HepG2 (cell line): ENCODE results near the gene RPS2. TPM values are rescaled to one million over a fixed set of nuclear protein-coding genes. Genes with fewer than 3 reads are reported as not detected.

Source experiments
- ATAC-seq: fragments of 200-7000 bp; cut with Tn5 transposase; 3 replicates; pipeline ENCODE4 v1.9.1; 2020; ENCODE audit warnings: mild to moderate bottlenecking, moderate library complexity
- BruUV-seq: library from RNA; stranded (reverse); fragments of 400-500 nt; replicated peaks from 2 replicates; lab custom pipeline; 2021; lab: Mats Ljungman, UMichigan
- CTCF ChIA-PET: fragments of 300-600 bp; formaldehyde crosslinking; extraction: SDS; loops from one replicate; lab custom pipeline; 2021; ENCODE audit warnings: low total read pairs, inconsistent platforms, low intra/inter-chr PET ratio; lab: Yijun Ruan, JAX
- POLR2A ChIA-PET: fragments of 350-600 bp; sonication (Branson Sonifier 250); formaldehyde crosslinking; loops from one replicate; lab custom pipeline; 2020; ENCODE audit warnings: antibody characterized with exemption, inconsistent platforms; lab: Yijun Ruan, JAX
- DNase-seq: peaks from one replicate; pipeline ENCODE4 v3.0.0-alpha.2; 2015; ENCODE audit warnings: low spot score
- FAIRE-seq: peaks from 3 replicates; lab custom pipeline; 2011; peaks lifted over from hg19 to GRCh38; lab: Jason Lieb, UNC
- H2AFZ ChIP-seq: one replicate; pipeline ENCODE4 v1.6.1; 2011; ENCODE audit warnings: low read length, inconsistent platforms
- H3K27ac ChIP-seq: fragments of 300-600 bp; 3 replicates; pipeline ENCODE4 v1.8.0; 2011; ENCODE audit warnings: mixed run types, mild to moderate bottlenecking, mixed read lengths, low read length, inconsistent platforms; ENCODE audit not compliant: insufficient read depth; ENCODE audit errors: extremely low read length
- H3K27me3 ChIP-seq, 2 experiments: fragments of 200-600 bp in 1 of 2; 2 replicates in 1 of 2; 3 replicates in 1 of 2; pipeline versions ENCODE4 v1.6.0 to v1.8.0; 2011; ENCODE audit warnings: low read length in 2 of 2, mild to moderate bottlenecking in 2 of 2, moderate library complexity in 2 of 2, inconsistent platforms in 1 of 2; ENCODE audit not compliant: insufficient read depth in 2 of 2, control insufficient read depth in 1 of 2
- H3K36me3 ChIP-seq, 2 experiments: fragments of 200-600 bp in 1 of 2; replicated peaks in 1 of 2; 2 replicates in 1 of 2; 3 replicates in 1 of 2; pipeline versions ENCODE4 v1.5.1 to v1.8.0; 2011; ENCODE audit warnings: low read length in 2 of 2, inconsistent platforms in 1 of 2; ENCODE audit not compliant: insufficient read depth in 2 of 2, control insufficient read depth in 1 of 2
- H3K4me1 ChIP-seq: 2 replicates; pipeline ENCODE4 v1.5.1; 2012; ENCODE audit warnings: low read length, inconsistent platforms; ENCODE audit not compliant: insufficient read depth
- H3K4me2 ChIP-seq: 2 replicates; pipeline ENCODE4 v1.6.0; 2011; ENCODE audit warnings: low read depth, low read length, inconsistent platforms
- H3K4me3 ChIP-seq, 3 experiments: fragments of 200-600 bp in 1 of 3; sonication (generic), shearing (Covaris generic) in 1 of 3; replicated peaks in 1 of 3; 2 replicates each; pipeline ENCODE4 v1.5.1; 2011 to 2016; ENCODE audit warnings: low read length in 3 of 3, inconsistent platforms in 2 of 3, low read depth in 2 of 3, mild to moderate bottlenecking in 2 of 3, control low read depth in 1 of 3, mixed read lengths in 1 of 3; ENCODE audit not compliant: insufficient read depth in 1 of 3
- H3K79me2 ChIP-seq: one replicate; pipeline ENCODE4 v1.6.1; 2011; ENCODE audit warnings: low read length, inconsistent platforms; ENCODE audit not compliant: insufficient read depth
- H3K9ac ChIP-seq: 2 replicates; pipeline ENCODE4 v1.6.0; 2011; ENCODE audit warnings: mild to moderate bottlenecking, low read depth, low read length, inconsistent platforms; ENCODE audit not compliant: insufficient read depth
- H3K9me3 ChIP-seq: 2 replicates; pipeline ENCODE4 v1.5.1; 2012; ENCODE audit warnings: mild to moderate bottlenecking, low read length
- H4K20me1 ChIP-seq: 2 replicates; pipeline ENCODE4 v1.6.0; 2011; ENCODE audit warnings: inconsistent platforms, mild to moderate bottlenecking, low read length, moderate library complexity; ENCODE audit not compliant: insufficient read depth
- ARNT2 ChIP-seq: sonication (generic); formaldehyde crosslinking; IDR thresholded peaks from 2 replicates; pipeline ENCODE4 v1.8.0; 2022; ENCODE audit warnings: mild to moderate bottlenecking, low read depth, missing genetic modification reagents, moderate library complexity
- DR1 ChIP-seq: sonication (generic); formaldehyde crosslinking; IDR thresholded peaks from 2 replicates; pipeline ENCODE4 v1.8.0; 2021; ENCODE audit warnings: mild to moderate bottlenecking, missing genetic modification reagents, inconsistent platforms
- HES4 ChIP-seq: sonication (generic); formaldehyde crosslinking; IDR thresholded peaks from 2 replicates; pipeline ENCODE4 v1.9.0; 2021; ENCODE audit warnings: mild to moderate bottlenecking, missing genetic modification reagents, borderline replicate concordance
- KDM1A ChIP-seq: IDR thresholded peaks from 2 replicates; pipeline ENCODE4 v1.6.1; 2016; ENCODE audit warnings: missing compliant biosample characterization
- KLF11 ChIP-seq: IDR thresholded peaks from 2 replicates; pipeline ENCODE4 v1.6.1; 2016; ENCODE audit warnings: missing compliant biosample characterization
- NFATC3 ChIP-seq: sonication (generic); formaldehyde crosslinking; IDR thresholded peaks from 2 replicates; pipeline ENCODE4 v1.5.1; 2020; ENCODE audit warnings: mild to moderate bottlenecking, missing genetic modification reagents
- ZNF883 ChIP-seq: sonication (generic); formaldehyde crosslinking; IDR thresholded peaks from 2 replicates; pipeline ENCODE4 v1.5.1; 2020; ENCODE audit warnings: mild to moderate bottlenecking, missing genetic modification reagents; ENCODE audit errors: not compliant biosample characterization
- ZSCAN25 ChIP-seq: sonication (generic); formaldehyde crosslinking; IDR thresholded peaks from 2 replicates; pipeline ENCODE4 v1.8.0; 2022; ENCODE audit warnings: mild to moderate bottlenecking, missing genetic modification reagents
- WGBS: methylation state at CpG from one replicate; pipeline ENCODE4 v1.1.6; 2017; ENCODE audit warnings: low lambda C conversion rate; 5-methylcytosine and 5-hydroxymethylcytosine counted together
- in situ Hi-C: cut with HindIII; loops from 2 replicates; pipeline ENCODE4 v1.10.0; 2017; ENCODE audit warnings: low pct_unique_long_range_greater_than_20kb; ENCODE audit not compliant: extremely low pct_ligation_motif_present
- intact Hi-C: fragments of 100-400 bp; cut with micrococcal nuclease; formaldehyde crosslinking; loops from one replicate; pipeline ENCODE4 v1.10.0; 2022; ENCODE audit not compliant: unreplicated experiment
- polyA plus RNA-seq, 8 experiments: library from polyadenylated mRNA; depleted of rRNA in 3 of 8; stranded (reverse) in 7 of 8; unstranded in 1 of 8; fragments of >200 nt; fragmentation: Illumina TruSeq in 4 of 8; extraction: Trizol in 4 of 8; gene quantifications; 2 replicates each; pipeline versions ENCODE4 v1.2.1 to v1.2.3, GENCODE V29; 2011 to 2016; ENCODE audit warnings: low read depth in 4 of 8, missing spikeins in 1 of 8, mixed read lengths in 1 of 8; ENCODE audit not compliant: insufficient read depth in 1 of 8
- total RNA-seq, 5 experiments: library from RNA; depleted of rRNA; stranded (reverse); fragments of >200 nt; fragmentation: Illumina TruSeq; extraction: Trizol; gene quantifications; 2 replicates each; pipeline ENCODE4 v1.2.3, GENCODE V29; 2016; ENCODE audit warnings: low read depth in 1 of 5
- TF ChIP-seq, protein P1 (sequence below): conservative IDR thresholded peaks from 2 replicates; pipeline ENCODE4 v1.6.1; 2018; ENCODE audit warnings: missing genetic modification reagents
- TF ChIP-seq, protein P2 (sequence below): sonication (generic); formaldehyde crosslinking; IDR thresholded peaks from 2 replicates; pipeline ENCODE4 v1.5.0; 2020; ENCODE audit warnings: missing genetic modification reagents
- TF ChIP-seq, protein P3 (sequence below): sonication (generic); formaldehyde crosslinking; conservative IDR thresholded peaks from 2 replicates; pipeline ENCODE4 v1.8.0; 2022; ENCODE audit warnings: low read depth, missing genetic modification reagents
- TF ChIP-seq, protein P4 (sequence below): sonication (generic); formaldehyde crosslinking; IDR thresholded peaks from 2 replicates; pipeline ENCODE4 v1.5.0; 2020; ENCODE audit warnings: mild to moderate bottlenecking, missing genetic modification reagents, borderline replicate concordance

Gene RPS2
- total and polyA plus RNA-seq, 2 of the 13 experiments (the other 11 are each of a cell fraction or from before 2014, with no cell fraction given): 1,908 to 4,514 TPM

DNA sequence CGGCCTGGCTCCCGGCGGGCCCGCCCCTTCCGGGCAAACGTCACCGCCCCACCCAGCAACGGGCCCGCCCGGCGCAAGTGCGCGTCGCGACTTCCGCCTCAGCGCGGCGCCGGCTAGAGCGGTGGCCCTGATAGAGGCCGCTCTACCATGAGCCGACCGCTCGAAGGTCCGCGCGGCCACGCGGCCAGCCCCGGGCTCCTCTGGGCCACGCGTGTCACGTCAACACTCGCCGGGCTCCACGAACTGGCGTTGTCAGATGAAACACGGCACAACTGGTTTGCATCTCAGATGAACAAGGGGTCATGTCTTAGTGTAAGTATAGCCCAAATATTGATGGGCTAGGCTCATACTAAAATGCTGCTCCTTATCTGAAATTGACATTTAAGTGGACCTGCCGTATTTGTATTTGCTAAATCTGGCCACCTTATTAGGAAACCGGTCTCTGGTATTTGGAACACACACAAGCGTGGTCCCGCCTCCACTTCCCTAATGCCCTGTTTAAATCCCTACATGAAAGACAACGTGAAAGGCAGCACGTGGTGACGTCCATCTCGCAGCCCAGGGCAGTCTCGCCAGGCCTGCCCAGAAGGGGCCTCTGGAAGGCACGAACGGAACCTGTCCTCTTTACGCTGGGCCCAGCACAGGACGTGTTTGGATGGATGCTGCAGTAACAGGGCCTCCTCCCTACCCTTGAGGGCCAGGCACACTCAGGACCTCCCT is 45.3 kb upstream of the RPS2 start, which contains the start of gene ZNF598 (continued):
- TF ChIP-seq, protein P1, sequence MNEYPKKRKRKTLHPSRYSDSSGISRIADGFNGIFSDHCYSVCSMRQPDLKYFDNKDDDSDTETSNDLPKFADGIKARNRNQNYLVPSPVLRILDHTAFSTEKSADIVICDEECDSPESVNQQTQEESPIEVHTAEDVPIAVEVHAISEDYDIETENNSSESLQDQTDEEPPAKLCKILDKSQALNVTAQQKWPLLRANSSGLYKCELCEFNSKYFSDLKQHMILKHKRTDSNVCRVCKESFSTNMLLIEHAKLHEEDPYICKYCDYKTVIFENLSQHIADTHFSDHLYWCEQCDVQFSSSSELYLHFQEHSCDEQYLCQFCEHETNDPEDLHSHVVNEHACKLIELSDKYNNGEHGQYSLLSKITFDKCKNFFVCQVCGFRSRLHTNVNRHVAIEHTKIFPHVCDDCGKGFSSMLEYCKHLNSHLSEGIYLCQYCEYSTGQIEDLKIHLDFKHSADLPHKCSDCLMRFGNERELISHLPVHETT (CRISPR knock-in tag): peak; percentile 94
- TF ChIP-seq ZSCAN25 (CRISPR knock-in tag) (no peak), HES4 (CRISPR knock-in tag) (no peak; the same call in 1 of the 2 replicates)
- TF ChIP-seq, protein P2, sequence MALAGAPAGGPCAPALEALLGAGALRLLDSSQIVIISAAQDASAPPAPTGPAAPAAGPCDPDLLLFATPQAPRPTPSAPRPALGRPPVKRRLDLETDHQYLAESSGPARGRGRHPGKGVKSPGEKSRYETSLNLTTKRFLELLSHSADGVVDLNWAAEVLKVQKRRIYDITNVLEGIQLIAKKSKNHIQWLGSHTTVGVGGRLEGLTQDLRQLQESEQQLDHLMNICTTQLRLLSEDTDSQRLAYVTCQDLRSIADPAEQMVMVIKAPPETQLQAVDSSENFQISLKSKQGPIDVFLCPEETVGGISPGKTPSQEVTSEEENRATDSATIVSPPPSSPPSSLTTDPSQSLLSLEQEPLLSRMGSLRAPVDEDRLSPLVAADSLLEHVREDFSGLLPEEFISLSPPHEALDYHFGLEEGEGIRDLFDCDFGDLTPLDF (CRISPR knock-in tag): no peak
- TF ChIP-seq, protein P3, sequence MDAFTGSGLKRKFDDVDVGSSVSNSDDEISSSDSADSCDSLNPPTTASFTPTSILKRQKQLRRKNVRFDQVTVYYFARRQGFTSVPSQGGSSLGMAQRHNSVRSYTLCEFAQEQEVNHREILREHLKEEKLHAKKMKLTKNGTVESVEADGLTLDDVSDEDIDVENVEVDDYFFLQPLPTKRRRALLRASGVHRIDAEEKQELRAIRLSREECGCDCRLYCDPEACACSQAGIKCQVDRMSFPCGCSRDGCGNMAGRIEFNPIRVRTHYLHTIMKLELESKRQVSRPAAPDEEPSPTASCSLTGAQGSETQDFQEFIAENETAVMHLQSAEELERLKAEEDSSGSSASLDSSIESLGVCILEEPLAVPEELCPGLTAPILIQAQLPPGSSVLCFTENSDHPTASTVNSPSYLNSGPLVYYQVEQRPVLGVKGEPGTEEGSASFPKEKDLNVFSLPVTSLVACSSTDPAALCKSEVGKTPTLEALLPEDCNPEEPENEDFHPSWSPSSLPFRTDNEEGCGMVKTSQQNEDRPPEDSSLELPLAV (CRISPR knock-in tag): no peak

DNA sequence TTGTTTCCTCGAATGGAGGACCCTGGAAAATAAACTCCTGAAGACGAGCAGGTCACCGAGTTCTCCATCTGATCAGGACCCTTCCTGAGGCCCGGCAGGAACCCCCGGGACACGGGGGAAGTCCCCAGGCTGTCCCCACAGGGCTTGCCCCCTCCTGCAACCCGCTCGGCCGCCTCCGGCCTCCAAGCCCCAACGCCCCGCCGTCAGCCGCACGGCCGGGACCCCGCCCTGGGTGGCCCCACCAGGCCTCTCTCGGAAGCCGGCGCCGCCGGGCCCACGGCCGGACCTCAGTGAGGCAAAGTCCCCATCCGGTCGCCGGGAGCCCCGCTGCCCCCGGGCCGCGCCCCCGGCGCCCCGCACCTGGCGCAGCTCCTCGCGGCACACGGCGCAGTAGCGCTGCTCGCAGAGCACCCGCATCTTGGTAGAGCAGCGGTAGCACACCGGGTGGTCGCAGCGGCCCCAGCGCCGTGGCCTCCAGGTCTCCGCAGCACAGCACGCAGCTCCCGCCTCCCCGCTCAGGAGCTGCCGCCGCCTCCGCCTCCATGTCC is 44.6 kb upstream of the RPS2 start:
- ATAC-seq (peak; percentile 6), DNase-seq (no peak), FAIRE-seq (no peak)
- H2AFZ ChIP-seq: no peak overlapping the region
- in situ Hi-C loops (no loop called here), intact Hi-C loops (no loop called here)
- peak overlapping the region; percentile 83 for H3K4me2 ChIP-seq
- WGBS: 0% methylated on average over 14 of the region's 55 CpGs
- no peaks in the 10 kb centered on the region for H3K27me3 ChIP-seq
- peak overlapping the region; percentile 76 to 81 (median 79) for H3K4me3 ChIP-seq
- peaks cover 49% of the 10 kb centered on the region for H3K79me2 ChIP-seq
- H3K4me1 ChIP-seq: peaks cover 69% of the 10 kb centered on the region
- H3K9ac ChIP-seq: peak overlapping the region; percentile 93
- H3K27ac ChIP-seq: peak overlapping the region; percentile 78
- H4K20me1 ChIP-seq: peaks cover 13% of the 10 kb centered on the region; the same call in 1 of the 2 replicates
- BruUV-seq: no TSS peak
- ChIA-PET POLR2A (interaction anchor here (0.6 to 2.1 kb wide), 17 partner anchors 9 to 241 kb away, joined by 3 to 16 read pairs (median 4); partner anchors contain the start of genes GFER, NHERF2, NPW and RPS2), CTCF (interaction anchor here (1.4 kb wide), 1 partner anchor 131 kb away, joined by 4 read pairs; no protein-coding TSS in a partner anchor)
- H3K36me3 ChIP-seq: no peaks in the 10 kb centered on the region; a peak in 1 of 5 replicates
- no peaks in the 10 kb centered on the region for H3K9me3 ChIP-seq
- no peak for TF ChIP-seq ZNF883 (CRISPR knock-in tag)
- TF ChIP-seq KLF11 (CRISPR knock-in tag): no peak
- TF ChIP-seq DR1 (CRISPR knock-in tag): no peak
- TF ChIP-seq NFATC3: no peak
- no peak for TF ChIP-seq KDM1A (CRISPR knock-in tag)
- TF ChIP-seq ARNT2 (CRISPR knock-in tag): 0 out of 2 replicates have a peak, but pooled peaks have one; percentile 14
- TF ChIP-seq, protein P4, sequence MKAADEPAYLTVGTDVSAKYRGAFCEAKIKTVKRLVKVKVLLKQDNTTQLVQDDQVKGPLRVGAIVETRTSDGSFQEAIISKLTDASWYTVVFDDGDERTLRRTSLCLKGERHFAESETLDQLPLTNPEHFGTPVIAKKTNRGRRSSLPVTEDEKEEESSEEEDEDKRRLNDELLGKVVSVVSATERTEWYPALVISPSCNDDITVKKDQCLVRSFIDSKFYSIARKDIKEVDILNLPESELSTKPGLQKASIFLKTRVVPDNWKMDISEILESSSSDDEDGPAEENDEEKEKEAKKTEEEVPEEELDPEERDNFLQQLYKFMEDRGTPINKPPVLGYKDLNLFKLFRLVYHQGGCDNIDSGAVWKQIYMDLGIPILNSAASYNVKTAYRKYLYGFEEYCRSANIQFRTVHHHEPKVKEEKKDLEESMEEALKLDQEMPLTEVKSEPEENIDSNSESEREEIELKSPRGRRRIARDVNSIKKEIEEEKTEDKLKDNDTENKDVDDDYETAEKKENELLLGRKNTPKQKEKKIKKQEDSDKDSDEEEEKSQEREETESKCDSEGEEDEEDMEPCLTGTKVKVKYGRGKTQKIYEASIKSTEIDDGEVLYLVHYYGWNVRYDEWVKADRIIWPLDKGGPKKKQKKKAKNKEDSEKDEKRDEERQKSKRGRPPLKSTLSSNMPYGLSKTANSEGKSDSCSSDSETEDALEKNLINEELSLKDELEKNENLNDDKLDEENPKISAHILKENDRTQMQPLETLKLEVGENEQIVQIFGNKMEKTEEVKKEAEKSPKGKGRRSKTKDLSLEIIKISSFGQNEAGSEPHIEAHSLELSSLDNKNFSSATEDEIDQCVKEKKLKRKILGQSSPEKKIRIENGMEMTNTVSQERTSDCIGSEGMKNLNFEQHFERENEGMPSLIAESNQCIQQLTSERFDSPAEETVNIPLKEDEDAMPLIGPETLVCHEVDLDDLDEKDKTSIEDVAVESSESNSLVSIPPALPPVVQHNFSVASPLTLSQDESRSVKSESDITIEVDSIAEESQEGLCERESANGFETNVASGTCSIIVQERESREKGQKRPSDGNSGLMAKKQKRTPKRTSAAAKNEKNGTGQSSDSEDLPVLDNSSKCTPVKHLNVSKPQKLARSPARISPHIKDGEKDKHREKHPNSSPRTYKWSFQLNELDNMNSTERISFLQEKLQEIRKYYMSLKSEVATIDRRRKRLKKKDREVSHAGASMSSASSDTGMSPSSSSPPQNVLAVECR (CRISPR knock-in tag): peak; percentile 16
